OCI-LY7 (cell line): ENCODE results near the gene RASA2. TPM values are rescaled to one million over a fixed set of nuclear protein-coding genes. Genes with fewer than 3 reads are reported as not detected.

ENCODE experiments used
- BruUV-seq: library from RNA; stranded (reverse); fragments of 400-500 nt; replicated peaks from 2 replicates; lab custom pipeline; 2021; lab: Mats Ljungman, UMichigan
- CTCF ChIA-PET: fragments of 300-600 bp; sonication (Branson Sonifier 250); formaldehyde crosslinking; loops from one replicate; lab custom pipeline; 2022; ENCODE audit warnings: antibody characterized with exemption; ENCODE audit not compliant: unreplicated experiment; lab: Charles Lee
- POLR2A ChIA-PET: fragments of 300-600 bp; sonication (Branson Sonifier 250); formaldehyde crosslinking; loops from one replicate; lab custom pipeline; 2022; ENCODE audit warnings: antibody characterized with exemption; lab: Charles Lee
- DNase-seq: peaks from one replicate; pipeline ENCODE4 v3.0.0-alpha.2; 2015; ENCODE audit warnings: low spot score
- H2AFZ ChIP-seq: fragments of 200-600 bp; sonication (generic), shearing (Covaris generic); 2 replicates; pipeline ENCODE4 v1.6.1; 2014; ENCODE audit warnings: mild to moderate bottlenecking, antibody characterized with exemption, low read length, moderate library complexity
- H3K27ac ChIP-seq: fragments of 200-600 bp; sonication (generic); 2 replicates; pipeline ENCODE4 v1.5.1; 2014; ENCODE audit warnings: mixed run types, low read depth, mild to moderate bottlenecking, moderate library complexity, low read length, inconsistent platforms; ENCODE audit not compliant: poor library complexity, severe bottlenecking
- H3K36me3 ChIP-seq: fragments of 200-600 bp; sonication (generic); 2 replicates; pipeline ENCODE4 v1.6.1; 2014; ENCODE audit warnings: mild to moderate bottlenecking, antibody characterized with exemption, low read length, moderate library complexity, mixed read lengths; ENCODE audit not compliant: insufficient read depth
- H3K4me1 ChIP-seq: fragments of 200-600 bp; sonication (generic); 2 replicates; pipeline ENCODE4 v1.5.1; 2014; ENCODE audit warnings: mild to moderate bottlenecking, low read length; ENCODE audit not compliant: insufficient read depth, poor library complexity, severe bottlenecking
- H3K4me2 ChIP-seq: fragments of 200-600 bp; sonication (generic); 2 replicates; pipeline ENCODE4 v1.6.1; 2014; ENCODE audit warnings: mild to moderate bottlenecking, low read length
- H3K4me3 ChIP-seq: fragments of 200-600 bp; sonication (generic); 2 replicates; pipeline ENCODE4 v1.5.1; 2014; ENCODE audit warnings: mild to moderate bottlenecking, low read depth, low read length; ENCODE audit not compliant: poor library complexity, severe bottlenecking
- H3K79me2 ChIP-seq: fragments of 200-600 bp; sonication (generic); 2 replicates; pipeline ENCODE4 v1.6.1; 2016; ENCODE audit warnings: low read depth, mild to moderate bottlenecking, low read length, moderate library complexity, mixed read lengths; ENCODE audit not compliant: insufficient read depth
- H3K9me2 ChIP-seq: fragments of 200-600 bp; sonication (generic); 2 replicates; pipeline ENCODE4 v1.6.1; 2016; ENCODE audit warnings: mild to moderate bottlenecking, low read length, mixed read lengths; ENCODE audit not compliant: insufficient read depth
- H3K9me3 ChIP-seq: fragments of 200-600 bp; sonication (generic); 2 replicates; pipeline ENCODE4 v1.6.1; 2014; ENCODE audit warnings: mild to moderate bottlenecking, mixed run types, low read length, mixed read lengths
- H4K20me1 ChIP-seq: fragments of 200-600 bp; sonication (generic); 2 replicates; pipeline ENCODE4 v1.6.1; 2014; ENCODE audit warnings: mild to moderate bottlenecking, antibody characterized with exemption, low read length, moderate library complexity, mixed read lengths; ENCODE audit not compliant: insufficient read depth
- EZH2phosphoT487 ChIP-seq: fragments of 200-600 bp; sonication (generic); IDR thresholded peaks from 2 replicates; pipeline ENCODE4 v1.6.1; 2018; ENCODE audit warnings: low read depth, borderline replicate concordance, mild to moderate bottlenecking, mixed run types, antibody characterized with exemption, low read length, moderate library complexity, mixed read lengths
- intact Hi-C: fragments of 100-400 bp; cut with micrococcal nuclease; formaldehyde crosslinking; loops from one replicate; pipeline ENCODE4 v1.10.0; 2022; ENCODE audit not compliant: unreplicated experiment
- total RNA-seq, 2 experiments: library from RNA; depleted of rRNA in 1 of 2; stranded (reverse); fragments of >200 nt in 1 of 2; shearing (Covaris generic) in 1 of 2; gene quantifications; 2 replicates each; pipeline ENCODE4 v1.2.3, GENCODE V29; 2014 to 2022
- TF ChIP-seq, protein P1 (sequence below): fragments of 200-600 bp; sonication (generic); conservative IDR thresholded peaks from 2 replicates; pipeline ENCODE4 v1.5.1; 2014; ENCODE audit warnings: mild to moderate bottlenecking, antibody characterized with exemption, low read length, moderate library complexity, mixed read lengths

Gene RASA2
- total RNA-seq, 2 experiments from 2014 or later: 11.0 to 21.7 TPM

DNA sequence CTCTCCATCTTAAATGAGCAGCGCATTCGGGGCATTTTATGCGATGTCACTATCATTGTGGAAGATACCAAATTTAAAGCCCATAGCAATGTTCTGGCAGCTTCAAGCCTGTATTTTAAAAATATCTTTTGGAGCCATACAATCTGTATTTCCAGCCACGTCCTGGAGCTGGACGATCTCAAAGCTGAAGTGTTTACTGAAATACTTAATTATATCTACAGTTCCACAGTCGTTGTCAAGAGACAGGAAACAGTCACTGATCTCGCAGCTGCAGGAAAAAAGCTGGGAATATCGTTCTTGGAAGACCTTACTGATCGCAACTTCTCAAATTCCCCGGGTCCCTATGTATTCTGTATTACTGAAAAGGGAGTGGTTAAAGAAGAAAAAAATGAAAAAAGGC is 44.4 kb upstream of the RASA2 start:
- Histone ChIP-seq H3K79me2 (no peaks in the 10 kb centered on the region), H3K27ac (no peak overlapping the region), H3K9me2 (no peaks in the 10 kb centered on the region), H3K4me2 (no peak overlapping the region), H3K4me1 (peaks cover 12% of the 10 kb centered on the region), H3K36me3 (no peaks in the 10 kb centered on the region), H4K20me1 (no peaks in the 10 kb centered on the region), H3K9me3 (no peaks in the 10 kb centered on the region), H3K4me3 (no peak overlapping the region), H2AFZ (no peak overlapping the region)
- POLR2A ChIA-PET: interaction anchor here (0.6 to 1.4 kb wide), 7 partner anchors 9 to 926 kb away, joined by 3 to 4 read pairs (median 3); no protein-coding TSS in a partner anchor
- TF ChIP-seq, protein P1, sequence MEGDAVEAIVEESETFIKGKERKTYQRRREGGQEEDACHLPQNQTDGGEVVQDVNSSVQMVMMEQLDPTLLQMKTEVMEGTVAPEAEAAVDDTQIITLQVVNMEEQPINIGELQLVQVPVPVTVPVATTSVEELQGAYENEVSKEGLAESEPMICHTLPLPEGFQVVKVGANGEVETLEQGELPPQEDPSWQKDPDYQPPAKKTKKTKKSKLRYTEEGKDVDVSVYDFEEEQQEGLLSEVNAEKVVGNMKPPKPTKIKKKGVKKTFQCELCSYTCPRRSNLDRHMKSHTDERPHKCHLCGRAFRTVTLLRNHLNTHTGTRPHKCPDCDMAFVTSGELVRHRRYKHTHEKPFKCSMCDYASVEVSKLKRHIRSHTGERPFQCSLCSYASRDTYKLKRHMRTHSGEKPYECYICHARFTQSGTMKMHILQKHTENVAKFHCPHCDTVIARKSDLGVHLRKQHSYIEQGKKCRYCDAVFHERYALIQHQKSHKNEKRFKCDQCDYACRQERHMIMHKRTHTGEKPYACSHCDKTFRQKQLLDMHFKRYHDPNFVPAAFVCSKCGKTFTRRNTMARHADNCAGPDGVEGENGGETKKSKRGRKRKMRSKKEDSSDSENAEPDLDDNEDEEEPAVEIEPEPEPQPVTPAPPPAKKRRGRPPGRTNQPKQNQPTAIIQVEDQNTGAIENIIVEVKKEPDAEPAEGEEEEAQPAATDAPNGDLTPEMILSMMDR: no peak
- no peak for TF ChIP-seq EZH2phosphoT487
- no peak for DNase-seq
- intact Hi-C loops: no loop called here
- CTCF ChIA-PET: interaction anchor here (0.8 to 1.6 kb wide), 5 partner anchors 15 to 82 kb away, joined by 3 to 5 read pairs (median 4); no protein-coding TSS in a partner anchor
- BruUV-seq: no TSS peak

DNA sequence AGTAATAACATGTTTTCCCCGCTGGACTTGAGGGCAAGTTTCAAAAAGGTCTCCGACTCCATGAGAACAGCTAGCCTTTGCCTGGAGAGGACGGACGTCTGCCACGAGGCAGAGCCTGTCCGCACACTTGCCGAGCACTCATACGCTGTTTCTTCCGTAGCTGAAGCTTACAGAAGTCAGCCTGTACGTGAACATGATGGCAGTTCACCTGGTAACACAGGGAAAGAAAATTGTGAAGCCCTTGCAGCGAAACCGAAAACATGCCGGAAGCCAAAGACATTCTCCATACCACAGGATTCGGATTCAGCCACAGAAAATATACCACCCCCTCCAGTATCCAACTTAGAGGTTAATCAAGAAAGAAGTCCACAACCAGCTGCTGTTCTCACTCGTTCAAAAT is 43.9 kb upstream of the RASA2 start:
- DNase-seq: no peak
- Histone ChIP-seq H3K4me2 (no peak overlapping the region), H3K79me2 (no peaks in the 10 kb centered on the region), H3K9me3 (no peaks in the 10 kb centered on the region), H3K4me1 (peaks cover 12% of the 10 kb centered on the region), H3K36me3 (no peaks in the 10 kb centered on the region), H4K20me1 (no peaks in the 10 kb centered on the region), H3K9me2 (no peaks in the 10 kb centered on the region), H3K4me3 (no peak overlapping the region), H3K27ac (no peak overlapping the region), H2AFZ (no peak overlapping the region)
- TF ChIP-seq, protein P1: no peak
- no peak for TF ChIP-seq EZH2phosphoT487
- POLR2A ChIA-PET: interaction anchor here (1.1 to 1.4 kb wide), 2 partner anchors 55 to 164 kb away, joined by 3 to 4 read pairs; no protein-coding TSS in a partner anchor
- no TSS peak for BruUV-seq
- intact Hi-C loops: no loop called here
- CTCF ChIA-PET: interaction anchor here (1.5 kb wide), 1 partner anchor 82 kb away, joined by 5 read pairs; no protein-coding TSS in a partner anchor

DNA sequence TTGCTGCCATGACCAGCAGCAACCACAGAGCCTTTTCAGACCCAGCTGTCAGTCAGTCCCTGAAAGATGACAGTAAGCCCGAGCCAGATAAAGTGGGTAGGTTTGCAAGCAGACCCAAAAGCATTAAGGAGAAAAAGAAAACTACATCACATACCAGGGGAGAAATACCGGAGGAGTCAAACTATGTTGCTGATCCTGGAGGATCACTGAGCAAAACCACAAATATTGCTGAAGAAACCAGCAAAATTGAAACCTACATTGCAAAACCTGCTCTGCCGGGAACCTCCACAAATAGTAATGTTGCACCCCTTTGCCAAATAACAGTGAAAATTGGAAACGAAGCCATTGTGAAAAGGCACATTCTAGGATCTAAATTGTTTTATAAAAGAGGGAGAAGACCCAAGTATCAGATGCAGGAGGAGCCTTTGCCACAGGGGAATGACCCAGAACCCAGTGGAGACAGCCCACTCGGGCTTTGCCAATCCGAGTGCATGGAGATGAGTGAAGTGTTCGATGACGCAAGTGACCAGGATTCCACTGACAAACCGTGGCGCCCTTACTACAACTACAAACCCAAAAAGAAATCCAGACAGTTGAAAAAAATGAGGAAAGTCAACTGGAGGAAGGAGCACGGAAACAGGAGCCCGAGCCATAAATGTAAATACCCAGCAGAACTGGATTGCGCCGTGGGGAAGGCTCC is 42.1 kb upstream of the RASA2 start:
- no peak overlapping the region for H2AFZ ChIP-seq
- H3K4me1 ChIP-seq: peaks cover 12% of the 10 kb centered on the region
- no peaks in the 10 kb centered on the region for H4K20me1 ChIP-seq
- POLR2A ChIA-PET: no interaction called here
- intact Hi-C loops: no loop called here
- no peaks in the 10 kb centered on the region for H3K79me2 ChIP-seq
- H3K4me3 ChIP-seq: no peak overlapping the region
- CTCF ChIA-PET: interaction anchor here (1.1 kb wide), 1 partner anchor 10 kb away, joined by 4 read pairs; no protein-coding TSS in a partner anchor
- TF ChIP-seq EZH2phosphoT487: no peak
- TF ChIP-seq, protein P1: no peak
- H3K9me2 ChIP-seq: no peaks in the 10 kb centered on the region
- H3K4me2 ChIP-seq: no peak overlapping the region
- H3K27ac ChIP-seq: no peak overlapping the region
- DNase-seq: no peak
- H3K36me3 ChIP-seq: no peaks in the 10 kb centered on the region
- H3K9me3 ChIP-seq: no peaks in the 10 kb centered on the region
- BruUV-seq: no TSS peak
